Activated effector memory CD4-positive, alpha-beta T cell treated with Interleukin-2 at 50 U/mL for 16 hours (primary cell): ENCODE measurements around the gene TEDC1.
"Not testable (repeated sequence)": the region's sequence is repeated elsewhere in the genome, so short reads cannot be mapped to it uniquely, and the experiment has no call there.

Experiments
- DNase-seq: peaks from one replicate; pipeline ENCODE4 v3.0.0-alpha.2; 2020

The TEDC1 gene

GRCh38 chr14:105545676-105546075 lies 54.6 kb downstream of the TEDC1 start:
- DNase-seq, result not testable (repeated sequence)

DNA sequence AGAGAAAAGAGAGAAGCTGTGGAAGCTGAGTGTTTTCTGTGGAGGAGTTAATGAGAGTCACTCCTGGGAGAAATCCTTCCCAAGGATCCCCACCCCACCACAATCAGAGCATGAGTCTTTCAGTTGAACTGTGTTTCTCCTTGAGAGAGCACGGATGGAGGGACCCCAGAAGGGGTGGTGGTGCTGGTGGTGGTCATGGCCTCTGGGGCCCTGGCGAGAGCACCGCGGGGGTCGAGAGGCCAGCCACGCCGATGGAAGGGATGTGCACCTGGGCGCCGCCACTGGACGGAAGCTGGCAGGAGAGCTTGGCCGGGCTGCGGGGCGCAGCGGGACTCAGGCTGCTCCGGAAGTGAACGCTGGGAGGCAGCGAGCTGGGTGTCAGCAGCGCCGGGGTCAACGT lies 55.4 kb downstream of the TEDC1 start:
- DNase-seq, result not testable (repeated sequence)

GRCh38 chr14:105547072-105547471 lies 56.0 kb downstream of the TEDC1 start:
- not testable (repeated sequence) for DNase-seq

GRCh38 chr14:105547741-105548169 lies 56.7 kb downstream of the TEDC1 start:
- DNase-seq, result no peak
